Hepatic stellate cell (primary cell): ENCODE results near the gene FIGNL2.
"Not testable (repeated sequence)": the region's sequence is repeated elsewhere in the genome, so short reads cannot be mapped to it uniquely, and the experiment has no call there.

Experiments used
- DNase-seq: peaks from one replicate; pipeline ENCODE4 v3.0.0; 2011; ENCODE audit warnings: low spot score

FIGNL2 gene, protein sequence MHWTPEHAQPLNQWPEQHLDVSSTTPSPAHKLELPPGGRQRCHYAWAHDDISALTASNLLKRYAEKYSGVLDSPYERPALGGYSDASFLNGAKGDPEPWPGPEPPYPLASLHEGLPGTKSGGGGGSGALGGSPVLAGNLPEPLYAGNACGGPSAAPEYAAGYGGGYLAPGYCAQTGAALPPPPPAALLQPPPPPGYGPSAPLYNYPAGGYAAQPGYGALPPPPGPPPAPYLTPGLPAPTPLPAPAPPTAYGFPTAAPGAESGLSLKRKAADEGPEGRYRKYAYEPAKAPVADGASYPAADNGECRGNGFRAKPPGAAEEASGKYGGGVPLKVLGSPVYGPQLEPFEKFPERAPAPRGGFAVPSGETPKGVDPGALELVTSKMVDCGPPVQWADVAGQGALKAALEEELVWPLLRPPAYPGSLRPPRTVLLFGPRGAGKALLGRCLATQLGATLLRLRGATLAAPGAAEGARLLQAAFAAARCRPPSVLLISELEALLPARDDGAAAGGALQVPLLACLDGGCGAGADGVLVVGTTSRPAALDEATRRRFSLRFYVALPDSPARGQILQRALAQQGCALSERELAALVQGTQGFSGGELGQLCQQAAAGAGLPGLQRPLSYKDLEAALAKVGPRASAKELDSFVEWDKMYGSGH

DNA sequence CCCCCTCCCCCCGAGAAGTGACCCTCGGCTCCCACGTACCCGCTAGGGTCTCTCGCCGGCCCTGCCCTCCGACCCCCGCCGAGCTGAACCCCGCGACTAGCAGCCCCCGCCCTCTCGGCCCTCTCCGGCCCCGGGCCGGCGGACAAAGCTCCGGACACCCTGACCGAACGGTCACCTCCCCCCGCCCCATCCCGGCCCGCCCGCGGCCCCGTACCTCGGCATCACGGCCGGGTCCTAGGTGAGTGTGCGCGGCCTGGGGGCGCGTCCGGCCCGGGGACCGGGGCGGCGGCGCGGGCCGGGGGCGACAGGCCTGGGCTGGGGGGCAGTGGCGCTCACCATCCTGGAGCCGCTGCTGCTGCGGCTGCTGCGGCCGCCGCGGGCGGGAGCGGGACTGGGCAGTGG lies at the start of gene FIGNL2:
TSS of gene FIGNL2 (minus strand) at position 393 of the 402 bp plus-strand sequence. CDS start 26,305 bp downstream, outside the sequence.
- no peak for DNase-seq

DNA sequence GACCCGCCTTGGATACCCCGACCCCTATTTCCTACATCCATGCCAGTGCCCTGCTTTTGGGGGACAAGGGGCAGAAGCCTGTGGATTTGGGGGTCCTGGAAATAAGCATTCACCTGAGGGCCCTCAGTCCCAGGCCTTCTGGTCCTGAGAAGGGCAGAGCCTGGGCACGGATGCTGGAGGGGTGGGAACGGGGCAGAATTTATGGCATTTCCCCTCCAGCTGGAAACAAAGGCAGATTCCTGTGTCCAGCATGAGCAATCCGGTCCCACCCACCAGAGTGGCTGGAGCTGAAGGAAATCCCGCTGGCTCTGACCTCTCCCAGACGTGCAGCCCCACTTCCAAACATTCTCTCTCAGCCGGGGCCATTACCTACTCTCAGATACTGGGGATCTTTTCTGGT lies 48.7 kb upstream of the FIGNL2 start:
- no peak for DNase-seq

DNA sequence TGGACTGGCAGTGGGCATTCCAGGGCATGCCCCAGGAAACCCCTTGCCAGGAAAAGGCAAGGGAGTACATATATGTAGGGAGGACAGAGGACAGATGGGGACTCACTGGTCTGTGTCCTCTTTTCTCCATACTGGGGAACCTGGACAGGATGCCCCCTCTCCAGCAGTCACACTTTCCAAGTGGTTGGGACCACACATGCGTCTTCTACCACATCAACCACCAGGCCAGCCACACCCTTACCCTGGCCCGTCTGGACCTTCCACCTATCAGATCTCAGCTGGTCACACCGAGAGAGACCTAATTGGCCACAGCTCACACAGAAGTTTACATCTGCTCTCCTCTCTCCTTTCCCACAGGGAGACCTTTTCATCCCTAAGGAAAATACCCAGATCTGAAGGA lies 47.7 kb upstream of the FIGNL2 start:
- DNase-seq: no peak

DNA sequence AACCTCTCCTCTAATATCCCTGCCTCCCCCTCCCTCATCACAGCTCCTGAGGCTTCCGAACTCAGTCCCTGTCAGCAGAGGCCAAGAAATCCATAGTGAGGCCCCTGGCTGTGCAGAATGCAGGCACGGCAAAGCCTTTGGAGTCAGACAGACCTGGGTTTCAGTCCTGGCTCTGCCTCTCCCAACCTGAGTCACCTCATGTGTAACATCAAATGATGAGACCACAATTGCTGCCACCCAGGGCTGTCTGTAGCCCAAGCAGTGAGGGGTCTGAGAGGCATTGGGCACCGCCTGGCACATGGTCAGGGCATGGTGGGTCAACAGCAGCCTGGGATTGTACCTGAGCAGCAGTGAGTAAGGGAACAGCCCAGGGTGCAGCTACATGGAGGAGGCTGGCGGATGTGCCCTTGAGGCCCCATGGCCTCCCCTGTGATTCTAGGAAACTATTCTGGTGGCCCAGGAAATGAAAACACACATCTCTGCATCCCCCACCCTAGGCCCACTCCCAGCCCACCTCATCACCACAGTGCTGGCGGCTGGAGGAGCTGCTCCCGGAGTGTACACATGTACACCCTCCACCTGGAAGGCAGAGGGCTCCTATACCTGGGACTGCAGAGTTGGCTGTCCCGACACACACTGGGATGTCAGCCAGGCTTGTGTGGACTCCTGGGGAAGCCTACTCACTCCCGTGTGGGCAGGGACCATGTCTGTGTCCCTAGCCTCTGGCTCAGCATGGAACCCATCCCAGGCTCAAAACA lies 47.0 kb upstream of the FIGNL2 start:
- no peak for DNase-seq

DNA sequence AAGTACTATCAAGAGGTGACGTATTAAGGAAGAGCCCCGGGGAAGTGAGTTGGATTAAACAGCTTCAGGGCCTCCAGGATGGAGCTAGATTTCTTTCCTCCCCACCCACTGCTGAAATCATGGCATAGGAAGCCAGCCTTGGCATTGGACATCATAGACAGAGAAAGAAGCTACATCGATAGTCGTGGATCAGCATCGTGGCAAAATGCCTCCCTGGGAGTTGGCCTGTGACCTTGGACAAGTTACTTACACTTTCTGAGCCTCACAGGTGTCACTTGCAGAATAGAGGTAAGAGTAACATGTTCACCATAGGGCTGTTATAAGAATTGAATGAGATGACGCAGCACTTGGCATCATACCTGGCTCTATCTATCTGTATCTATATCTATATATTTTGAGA lies 45.3 kb upstream of the FIGNL2 start:
- DNase-seq: no peak

DNA sequence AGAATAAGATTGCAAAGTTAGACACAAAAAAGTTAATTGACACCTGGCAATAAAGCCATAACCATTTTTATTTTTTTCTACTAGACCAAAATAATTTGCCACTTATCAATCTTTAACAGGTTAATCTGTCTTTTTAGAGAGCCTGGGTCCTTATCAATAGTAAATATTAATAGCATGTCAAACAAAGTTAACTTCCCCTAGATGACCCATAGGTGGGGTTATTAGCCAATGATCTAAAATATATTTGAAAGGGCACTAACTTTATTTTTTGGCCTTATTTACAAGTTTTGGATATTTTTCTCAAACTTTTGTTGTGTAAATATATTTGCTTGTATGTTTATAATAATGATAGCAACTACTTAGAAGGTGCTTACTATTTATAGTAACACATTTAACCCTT lies 43.3 kb upstream of the FIGNL2 start:
- DNase-seq: no peak

DNA sequence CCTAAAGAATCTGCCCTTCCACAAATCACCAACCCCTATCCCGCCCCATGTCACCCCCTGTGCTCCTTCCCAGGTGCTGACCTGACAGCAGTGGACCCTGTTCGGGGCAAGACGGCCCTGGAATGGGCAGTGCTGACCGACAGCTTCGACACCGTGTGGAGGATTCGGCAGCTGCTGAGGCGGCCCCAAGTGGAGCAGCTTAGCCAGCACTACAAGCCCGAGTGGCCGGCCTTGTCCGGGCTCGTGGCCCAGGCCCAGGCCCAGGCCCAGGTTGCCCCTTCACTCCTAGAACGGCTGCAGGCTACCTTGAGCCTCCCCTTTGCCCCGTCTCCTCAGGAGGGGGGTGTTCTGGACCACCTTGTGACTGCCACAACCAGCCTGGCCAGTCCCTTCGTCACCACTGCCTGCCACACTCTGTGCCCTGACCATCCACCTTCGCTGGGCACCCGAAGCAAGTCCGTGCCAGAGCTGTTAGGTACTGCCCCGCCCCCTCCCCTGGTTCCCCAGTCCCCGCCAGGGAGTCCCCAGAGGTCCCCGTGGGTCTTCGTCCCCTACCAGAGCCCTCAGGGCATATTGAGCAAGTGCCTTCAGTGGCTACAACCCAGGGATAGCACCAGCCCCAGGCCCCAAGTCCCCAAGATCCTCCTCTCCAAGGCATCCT lies 42.1 kb upstream of the FIGNL2 start:
- no peak for DNase-seq

DNA sequence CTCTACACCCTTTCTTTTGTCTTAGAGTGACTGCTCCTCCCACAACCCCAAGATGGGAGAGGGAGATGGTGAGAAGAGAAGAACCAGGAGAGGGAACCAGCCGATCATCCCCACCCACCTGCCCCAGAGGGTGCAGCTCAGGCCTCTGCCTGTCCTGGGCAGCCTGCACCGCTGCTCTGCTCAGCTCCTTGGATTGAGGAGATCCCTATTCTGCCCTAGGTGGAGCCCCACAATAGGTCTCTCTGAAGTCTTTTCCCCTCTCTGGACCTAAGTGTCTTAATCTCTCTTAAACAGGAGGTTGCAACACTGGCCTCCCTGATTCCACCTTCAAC lies 41.6 kb upstream of the FIGNL2 start:
- no peak for DNase-seq

DNA sequence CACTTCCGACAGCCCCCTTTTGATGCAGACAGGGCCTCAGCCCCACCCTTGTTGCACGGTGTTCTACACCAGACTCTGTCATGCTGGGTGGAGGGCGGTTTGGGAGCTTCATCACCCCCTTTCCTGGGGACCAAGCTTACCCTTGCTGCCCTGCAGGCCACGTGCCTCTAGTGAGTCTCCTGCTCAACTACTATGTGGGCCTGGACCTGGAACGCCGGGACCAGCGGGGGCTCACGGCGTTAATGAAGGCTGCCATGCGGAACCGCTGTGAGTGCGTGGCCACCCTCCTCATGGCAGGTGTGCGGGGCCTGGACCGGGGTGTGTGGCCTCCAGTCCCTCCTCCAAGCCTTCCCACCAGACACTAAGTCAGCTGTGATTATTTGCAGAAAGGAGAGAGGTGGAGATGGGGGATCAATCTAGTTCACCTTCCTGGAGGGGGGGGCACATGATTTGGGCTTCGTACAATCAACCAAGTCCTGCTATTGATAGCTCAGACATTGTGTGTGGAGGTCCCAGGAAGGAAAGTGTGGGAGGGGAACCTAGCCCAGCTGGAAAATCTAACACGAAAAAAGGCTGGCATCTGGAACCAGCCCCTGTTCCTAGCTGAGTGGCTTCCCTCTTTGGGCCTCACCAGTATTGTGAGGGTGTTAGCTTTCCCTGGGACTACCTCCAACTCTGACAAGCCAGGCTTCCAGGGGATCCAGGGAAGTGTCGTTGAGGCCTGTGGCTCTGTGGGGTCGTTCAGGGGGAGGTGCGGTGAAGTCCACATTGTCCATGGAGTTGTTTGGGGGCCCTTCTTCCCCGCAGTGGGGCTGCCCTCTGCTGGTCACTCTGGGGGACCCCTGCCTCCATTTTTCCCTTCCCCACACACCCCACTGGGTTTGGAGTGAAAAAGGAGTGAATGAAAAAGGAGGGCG lies 41.0 kb upstream of the FIGNL2 start:
- DNase-seq: no peak

DNA sequence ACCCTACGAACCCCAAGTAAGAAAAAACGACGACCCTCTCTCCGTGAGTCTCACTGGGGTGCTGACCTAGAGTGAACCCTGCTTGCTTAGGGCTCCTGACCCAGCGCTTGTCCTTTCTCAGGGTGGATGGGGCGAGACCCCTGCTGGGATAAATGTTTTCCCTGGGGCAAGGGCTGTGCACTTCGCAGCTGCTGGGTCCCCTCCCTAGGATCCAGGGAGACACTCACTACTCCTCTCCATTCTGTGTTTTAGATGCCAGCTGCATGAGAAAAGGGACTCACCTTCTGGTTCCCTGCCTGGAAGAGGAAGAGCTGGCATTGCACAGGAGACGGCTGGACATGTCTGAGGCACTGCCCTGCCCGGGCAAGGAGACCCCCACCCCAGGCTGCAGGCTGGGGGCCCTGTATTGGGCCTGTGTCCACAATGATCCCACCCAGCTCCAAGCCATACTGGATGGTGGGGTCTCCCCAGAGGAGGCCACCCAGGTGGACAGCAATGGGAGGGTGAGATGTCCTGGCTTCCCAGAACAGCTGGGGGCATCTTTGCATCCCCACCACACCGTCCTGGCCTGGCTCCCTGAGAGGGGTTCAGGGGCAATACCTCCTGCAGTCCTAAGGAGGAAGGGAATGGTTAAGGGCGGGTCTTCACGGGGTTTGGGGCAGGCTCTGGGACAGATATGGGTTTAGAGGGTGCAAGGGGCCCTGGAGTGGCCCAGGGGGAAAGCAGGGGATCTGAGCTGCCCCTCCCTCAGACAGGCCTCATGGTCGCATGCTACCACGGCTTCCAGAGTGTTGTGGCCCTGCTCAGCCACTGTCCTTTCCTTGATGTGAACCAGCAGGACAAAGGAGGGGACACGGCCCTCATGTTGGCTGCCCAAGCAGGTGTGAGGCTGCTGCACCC lies 40.0 kb upstream of the FIGNL2 start:
- DNase-seq: no peak

DNA sequence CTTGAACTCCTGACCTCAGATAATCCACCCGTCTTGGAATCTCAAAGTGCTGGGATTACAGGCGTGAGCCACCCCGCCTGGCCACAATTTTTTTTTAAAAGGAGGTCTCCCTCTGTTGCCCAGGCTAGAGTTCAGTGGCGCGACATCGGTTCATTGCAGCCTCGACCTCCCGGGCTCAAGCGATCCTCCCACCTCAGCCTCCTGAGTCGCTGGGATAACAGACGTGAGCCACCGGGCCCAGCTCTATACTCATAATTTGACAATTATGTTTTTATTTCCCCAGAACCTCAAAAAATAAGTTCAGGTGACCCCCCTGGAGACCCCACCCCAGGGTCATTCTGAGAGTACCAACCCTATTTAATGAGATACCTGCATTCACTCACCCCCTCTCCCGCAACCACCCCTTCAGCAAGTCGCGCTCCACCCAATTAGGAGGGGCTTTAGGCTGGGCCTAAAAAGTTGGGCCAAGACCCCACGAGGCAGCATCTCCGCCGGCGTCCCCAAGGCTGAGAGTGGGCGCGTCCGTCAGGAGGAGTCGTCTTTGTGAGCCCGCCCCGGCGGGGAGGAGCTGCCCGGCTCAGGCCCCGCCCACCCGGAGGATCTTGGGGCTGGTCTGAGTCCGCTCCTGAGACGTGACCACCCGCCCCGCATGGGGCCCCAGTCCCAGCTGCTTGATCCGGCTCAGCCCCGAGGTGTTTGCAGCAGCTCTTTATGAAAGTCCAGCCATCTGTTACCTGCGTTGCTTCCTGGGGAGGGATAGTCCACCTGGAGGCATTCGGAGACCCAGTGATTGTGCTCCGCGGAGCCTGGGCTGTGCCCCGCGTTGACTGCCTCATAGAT lies 39.2 kb upstream of the FIGNL2 start, which contains the start of gene ANKRD33:
TSS of gene ANKRD33 (plus strand) at position 628 of the 840 bp plus-strand sequence. CDS start at position 712, 84 bp downstream.
- no peak for DNase-seq

DNA sequence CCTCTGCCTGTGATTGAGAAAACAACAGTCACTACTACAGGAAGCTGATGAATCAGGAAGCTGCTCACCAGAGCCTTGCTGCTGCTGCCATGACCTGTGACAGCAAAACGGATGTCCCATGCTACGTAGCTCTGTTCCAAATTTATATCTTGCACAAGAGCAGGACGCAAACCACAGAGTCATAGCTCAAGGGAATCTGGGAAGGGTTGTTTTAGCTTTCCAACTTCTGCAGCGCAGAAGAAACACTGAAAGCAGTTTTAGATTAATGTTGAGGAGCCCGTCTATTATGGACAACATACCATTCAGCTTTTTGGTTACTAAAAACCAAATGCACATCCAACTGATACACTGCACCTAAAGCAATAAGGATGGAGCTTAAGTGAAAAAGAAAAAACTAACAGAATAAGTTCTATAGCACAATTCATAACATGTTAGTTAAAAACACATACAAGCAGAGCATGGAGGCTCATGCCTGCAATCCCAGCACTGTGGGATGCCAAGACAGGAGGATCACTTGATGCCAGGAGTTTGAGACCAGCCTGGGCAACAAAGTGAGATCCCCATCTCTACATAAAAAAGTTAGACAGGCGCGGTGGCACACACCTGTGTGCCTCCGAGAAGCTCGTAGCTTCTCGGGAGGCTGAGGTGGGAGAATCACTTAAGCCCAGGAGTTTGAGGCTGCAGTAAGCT lies 37.6 kb upstream of the FIGNL2 start:
- peak; percentile 98 for DNase-seq

DNA sequence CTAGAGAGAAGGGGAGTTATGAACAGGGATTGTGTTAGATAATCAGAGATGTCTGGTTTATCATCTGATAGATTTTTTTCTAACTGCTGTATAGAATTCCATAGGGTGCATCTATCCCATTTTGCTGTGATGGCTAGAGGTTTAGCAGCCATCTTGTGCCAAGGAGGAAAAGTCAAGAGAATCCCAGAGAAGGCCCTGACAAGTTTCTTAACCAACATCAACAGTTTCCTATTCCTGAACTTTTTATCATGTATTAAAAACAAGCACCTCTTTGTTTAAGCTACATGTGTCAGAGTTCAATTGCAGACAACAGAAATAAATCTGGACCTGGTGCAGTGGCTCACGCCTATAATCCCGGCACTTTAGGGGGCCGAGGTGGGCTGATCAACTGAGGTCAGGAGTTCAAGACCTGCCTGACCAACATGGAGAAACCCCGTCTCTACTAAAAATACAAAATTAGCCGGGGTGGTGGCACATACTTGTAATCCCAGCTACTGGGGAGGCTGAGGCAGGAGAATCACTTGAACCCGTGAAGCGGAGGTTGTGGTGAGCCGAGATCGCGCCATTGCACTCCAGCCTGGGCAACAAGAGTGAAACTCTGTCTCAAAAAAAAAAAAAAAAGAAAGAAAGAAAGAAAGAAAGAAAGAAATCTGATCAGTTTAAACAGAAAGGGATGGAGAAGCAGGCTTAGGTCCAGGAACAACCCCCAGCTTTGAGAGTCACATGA lies 36.9 kb upstream of the FIGNL2 start:
- not testable (repeated sequence) for DNase-seq

DNA sequence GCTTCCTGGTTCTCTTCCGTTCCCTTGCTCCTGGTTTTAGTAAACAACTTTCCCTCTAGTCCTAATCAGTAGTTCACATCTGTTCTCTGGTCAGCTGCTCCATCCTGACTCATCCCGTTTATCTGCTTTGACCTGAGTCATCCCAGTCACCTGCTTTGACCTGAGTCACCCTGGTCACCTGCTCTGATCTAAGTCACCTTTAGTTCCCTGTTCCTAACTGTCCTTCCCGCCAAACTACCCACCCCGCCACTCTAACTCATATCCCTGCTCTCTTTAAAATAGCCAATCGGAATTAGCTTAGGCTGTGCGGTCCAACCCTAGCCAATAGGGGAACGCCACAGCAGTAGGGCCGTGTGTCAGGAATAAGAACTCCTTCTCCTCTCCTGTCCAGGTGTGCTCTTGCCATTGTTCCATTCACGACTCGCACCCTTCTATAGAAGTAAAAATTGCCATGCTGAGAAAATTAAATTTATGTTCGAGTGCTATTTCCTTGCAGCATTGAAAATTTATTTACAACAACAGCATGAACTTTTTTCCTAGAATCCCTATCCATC lies 36.2 kb upstream of the FIGNL2 start:
- DNase-seq: no peak

DNA sequence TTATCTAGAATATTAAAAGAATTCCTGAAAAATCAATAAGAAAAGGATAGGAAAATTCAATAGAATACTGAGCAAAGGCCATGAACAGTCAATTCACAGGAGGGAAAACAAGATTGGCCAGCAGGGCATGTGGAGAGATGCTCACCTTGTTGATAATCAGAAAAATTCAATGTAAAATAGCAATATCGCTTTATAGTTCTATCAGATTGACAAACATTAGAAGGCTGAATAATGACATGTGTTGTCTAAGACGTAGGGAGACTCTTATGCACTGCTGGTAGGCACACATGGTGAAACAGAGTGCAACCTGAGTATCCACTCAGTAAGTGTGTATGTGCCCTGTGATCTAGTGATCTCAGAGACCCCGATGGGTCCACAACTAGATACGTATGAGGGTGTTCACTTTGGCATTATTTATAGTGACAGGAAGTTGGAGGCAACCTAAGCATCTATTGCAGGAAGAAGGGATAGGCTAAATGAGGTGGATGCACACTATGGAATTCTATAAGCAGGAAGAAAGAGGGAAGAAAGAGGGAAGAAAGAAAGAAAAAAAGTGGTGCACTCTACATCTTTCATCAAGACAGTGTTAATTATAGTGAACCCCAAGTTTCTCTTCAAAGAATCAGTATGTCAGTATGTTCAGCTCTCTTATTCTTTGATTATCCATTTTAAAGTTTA lies 35.6 kb upstream of the FIGNL2 start:
- no peak for DNase-seq

DNA sequence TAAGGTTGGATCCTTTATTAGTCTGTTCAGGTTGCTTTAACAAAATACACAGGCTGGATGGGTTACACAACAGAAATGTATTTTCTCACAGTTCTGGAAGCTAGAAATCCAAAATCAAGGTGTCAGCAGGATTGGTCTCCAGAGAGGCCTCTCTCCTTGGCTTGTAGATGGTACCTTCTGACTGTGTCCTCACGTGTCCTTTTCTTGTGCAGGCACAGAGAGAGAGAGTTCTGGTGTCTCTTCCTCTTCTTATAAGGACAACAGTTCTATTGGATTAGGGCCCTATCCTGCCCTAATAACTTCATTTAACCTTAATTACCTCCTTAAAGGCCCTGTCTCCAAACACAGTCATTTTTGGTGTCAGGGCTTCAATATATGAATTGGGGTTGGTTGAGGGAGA lies 34.8 kb upstream of the FIGNL2 start:
- no peak for DNase-seq

DNA sequence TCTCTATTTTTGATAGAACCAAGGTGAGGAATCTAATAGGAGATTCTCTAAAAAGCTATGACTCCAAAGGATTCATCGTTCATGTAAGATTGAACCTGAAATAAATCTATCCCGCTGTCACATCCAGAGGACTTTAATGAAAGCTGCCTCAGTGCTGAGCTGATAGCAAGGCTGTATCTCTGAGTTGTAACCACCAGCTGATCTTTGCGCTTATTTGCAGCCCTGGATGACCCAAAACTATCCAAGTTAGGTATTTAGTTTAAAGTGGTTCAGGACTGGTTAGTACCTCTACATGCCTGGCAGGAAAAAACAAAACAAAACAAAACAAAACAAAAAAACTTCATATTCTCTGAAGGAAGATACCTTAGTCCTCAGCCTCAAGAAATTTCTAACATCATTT lies 30.6 kb upstream of the FIGNL2 start:
- no peak for DNase-seq
